Mononuclear cell (primary cell): ENCODE results near the gene CYP11A1. TPM values are rescaled to one million over a fixed set of nuclear protein-coding genes. Genes with fewer than 3 reads are reported as not detected.

Experiments used
- H3K27me3 ChIP-seq: 2 replicates; pipeline ENCODE4 v1.6.0; 2011; ENCODE audit warnings: low read length, control low read depth; ENCODE audit not compliant: insufficient read depth
- H3K4me1 ChIP-seq: 2 replicates; pipeline ENCODE4 v1.5.1; 2011; ENCODE audit warnings: mild to moderate bottlenecking, low read length, control low read depth; ENCODE audit not compliant: insufficient read depth
- H3K4me3 ChIP-seq: 2 replicates; pipeline ENCODE4 v1.5.1; 2011; ENCODE audit warnings: mild to moderate bottlenecking, low read length, moderate library complexity
- H3K9me3 ChIP-seq: 2 replicates; pipeline ENCODE4 v1.5.1; 2011; ENCODE audit warnings: low read depth, mild to moderate bottlenecking, control low read depth, low read length
- total RNA-seq: library from RNA; depleted of rRNA; stranded (reverse); fragments of >200 nt; gene quantifications from one replicate; pipeline ENCODE4 v1.2.3, GENCODE V29; 2012

The CYP11A1 gene
- total RNA-seq, 1 donor = 0.42 TPM

- Histone ChIP-seq H3K4me3 (no peak overlapping the region), H3K9me3 (no peaks in the 10 kb centered on the region), H3K27me3 (no peaks in the 10 kb centered on the region), H3K4me1 (peaks cover 49% of the 10 kb centered on the region)
Observed at GRCh38 chr15:74386496-74387140, 19.2 kb upstream of the CYP11A1 start.

DNA sequence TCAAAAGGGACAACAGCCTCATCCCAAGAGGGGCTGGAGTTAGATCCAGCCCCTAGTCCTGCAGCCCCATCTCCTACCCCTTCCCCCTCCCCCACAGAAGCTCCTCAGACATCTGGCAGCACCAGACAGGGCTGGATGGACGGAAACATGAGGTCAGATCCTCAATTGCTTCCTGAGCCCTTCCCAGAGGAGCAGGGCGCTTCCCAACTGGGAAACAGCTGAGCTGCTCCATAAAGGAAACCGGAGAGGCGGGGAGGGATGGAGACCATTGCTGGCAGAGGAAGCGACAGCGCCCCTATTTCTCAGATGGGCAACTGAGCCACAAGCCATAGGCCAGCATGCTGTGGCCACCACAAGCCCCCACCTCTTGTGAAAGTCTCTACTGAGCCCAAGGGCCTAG lies 18.3 kb upstream of the CYP11A1 start:
- Histone ChIP-seq H3K27me3 (no peaks in the 10 kb centered on the region), H3K4me1 (peaks cover 40% of the 10 kb centered on the region), H3K4me3 (no peak overlapping the region), H3K9me3 (no peaks in the 10 kb centered on the region)

GRCh38 chr15:74384881-74385643 lies 17.6 kb upstream of the CYP11A1 start:
- H3K4me1 ChIP-seq = peaks cover 35% of the 10 kb centered on the region

DNA sequence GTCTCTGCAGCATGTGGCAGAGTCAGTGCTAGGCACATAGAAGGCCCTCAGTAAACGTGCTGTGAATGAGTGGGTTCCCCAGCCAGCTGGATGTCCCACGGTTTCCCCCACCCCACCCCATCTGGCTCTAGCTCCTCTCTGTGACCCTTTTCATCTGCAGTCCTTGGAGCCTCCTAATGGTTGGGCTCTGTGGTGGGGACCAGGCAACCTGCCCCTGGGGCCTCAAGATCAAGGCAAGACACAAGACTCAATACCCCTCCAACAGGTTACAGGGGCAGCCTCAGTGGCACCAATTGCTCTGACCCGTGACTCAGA lies 17.1 kb upstream of the CYP11A1 start:
- H3K27me3 ChIP-seq = no peaks in the 10 kb centered on the region
- H3K9me3 ChIP-seq = no peaks in the 10 kb centered on the region
- no peak overlapping the region for H3K4me3 ChIP-seq
- peaks cover 35% of the 10 kb centered on the region for H3K4me1 ChIP-seq

More at GRCh38 chr15:74384881-74385643, 17.6 kb upstream of the CYP11A1 start:
- no peaks in the 10 kb centered on the region for H3K27me3 ChIP-seq
- H3K9me3 ChIP-seq = no peaks in the 10 kb centered on the region
- no peak overlapping the region for H3K4me3 ChIP-seq

DNA sequence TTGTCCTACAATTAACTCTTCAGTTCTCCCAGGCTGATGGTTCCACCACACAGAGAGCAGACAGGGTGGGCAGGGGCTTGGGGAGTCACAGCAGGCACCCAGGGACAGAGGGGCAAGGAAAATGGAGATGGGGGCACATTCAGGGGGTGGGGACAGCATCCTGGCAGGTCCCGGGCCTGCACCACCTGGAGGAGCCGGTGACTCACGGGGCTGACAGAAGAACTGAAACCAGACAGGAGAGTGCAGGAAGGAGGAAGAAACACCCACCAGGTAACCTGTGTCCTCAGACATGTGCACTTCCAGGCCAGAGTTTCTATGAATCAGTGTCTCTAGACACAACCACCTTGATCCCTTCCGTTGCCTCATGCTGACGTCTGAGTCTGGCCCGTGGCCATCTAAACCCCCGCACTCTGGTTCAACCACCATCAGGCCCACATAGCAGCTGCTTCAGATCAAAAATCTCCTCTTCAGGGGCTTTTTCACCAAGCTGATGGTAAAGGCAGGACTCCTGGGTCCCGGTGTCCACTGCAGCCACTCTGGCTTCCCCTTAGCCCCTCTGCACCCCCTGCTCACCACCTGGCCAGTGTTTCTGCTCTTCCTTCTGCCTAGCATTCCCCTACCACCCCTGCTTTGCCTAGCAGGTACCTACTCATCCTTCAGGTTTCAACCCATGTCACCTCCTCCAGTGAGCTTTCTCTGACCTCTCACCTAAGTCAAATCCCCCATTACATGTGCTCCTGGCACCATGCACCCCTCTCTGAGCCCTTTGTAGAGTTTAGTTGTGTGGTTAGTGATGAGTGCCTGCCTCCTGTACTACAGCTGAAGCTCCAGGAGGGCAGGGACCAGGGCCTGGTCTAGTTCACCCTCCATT lies 16.5 kb upstream of the CYP11A1 start:
- no peak overlapping the region for H3K4me3 ChIP-seq
- H3K9me3 ChIP-seq = no peaks in the 10 kb centered on the region
- H3K4me1 ChIP-seq = peaks cover 35% of the 10 kb centered on the region
- no peaks in the 10 kb centered on the region for H3K27me3 ChIP-seq

DNA sequence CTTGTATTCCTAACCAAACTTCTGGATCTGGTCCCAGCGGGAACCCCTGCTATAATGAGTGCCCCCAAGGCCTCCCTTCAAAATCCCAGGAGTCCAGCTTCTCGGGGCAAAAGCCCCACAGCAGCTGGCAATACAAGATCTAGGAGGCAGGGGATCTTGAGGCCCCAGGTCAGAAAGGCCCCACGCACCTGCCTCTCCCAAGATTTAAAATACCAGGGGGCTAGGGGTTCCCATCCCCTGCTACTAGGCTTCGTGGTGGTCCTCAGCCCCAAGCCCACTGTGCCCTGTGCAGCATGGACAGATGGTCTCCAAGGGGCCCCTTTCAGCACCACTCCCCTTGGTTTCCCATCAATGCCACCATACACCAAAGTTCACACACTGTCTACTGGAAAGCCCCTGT lies 15.8 kb upstream of the CYP11A1 start:
- Histone ChIP-seq H3K4me3 (no peak overlapping the region), H3K4me1 (peaks cover 35% of the 10 kb centered on the region), H3K27me3 (no peaks in the 10 kb centered on the region), H3K9me3 (no peaks in the 10 kb centered on the region)

GRCh38 chr15:74382004-74382816 lies 14.8 kb upstream of the CYP11A1 start:
- Histone ChIP-seq H3K4me1 (peaks cover 35% of the 10 kb centered on the region), H3K9me3 (no peaks in the 10 kb centered on the region), H3K4me3 (no peak overlapping the region), H3K27me3 (no peaks in the 10 kb centered on the region)

DNA sequence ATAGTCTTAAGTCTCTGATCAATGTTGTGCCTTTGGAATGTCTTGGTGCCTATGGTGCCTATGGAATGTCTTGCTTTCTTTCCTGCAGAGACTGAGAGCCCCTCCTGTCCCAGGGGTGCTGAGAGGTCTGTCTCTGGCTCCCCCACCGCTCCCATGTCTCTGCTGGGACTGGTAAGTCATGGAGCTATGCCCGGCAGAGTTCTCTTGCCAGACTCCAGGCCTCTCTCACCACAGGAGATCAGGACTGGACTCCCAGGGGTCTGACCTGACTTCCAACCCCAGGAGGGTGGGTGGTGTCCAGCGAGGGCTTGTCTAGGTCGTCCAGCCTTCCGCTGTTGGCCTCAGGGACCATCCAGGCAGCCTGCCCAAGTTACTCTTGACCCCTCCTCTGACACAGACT lies 14.0 kb upstream of the CYP11A1 start:
- Histone ChIP-seq H3K9me3 (no peaks in the 10 kb centered on the region), H3K27me3 (no peaks in the 10 kb centered on the region), H3K4me3 (no peak overlapping the region), H3K4me1 (peaks cover 35% of the 10 kb centered on the region)

DNA sequence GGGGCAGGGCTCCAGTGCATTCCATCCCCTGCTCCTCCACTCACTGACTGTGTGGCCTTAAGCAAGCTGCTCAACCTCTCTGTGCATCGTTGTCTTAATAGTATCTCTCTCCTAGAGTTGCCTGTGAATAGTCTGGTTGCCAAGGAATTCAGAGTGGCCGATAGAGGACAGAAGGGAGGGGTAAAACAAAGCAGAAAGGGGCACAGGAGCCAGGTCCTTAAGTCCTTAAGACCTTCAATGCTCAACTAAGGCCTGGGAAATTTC lies 13.7 kb upstream of the CYP11A1 start:
- H3K4me3 ChIP-seq = no peak overlapping the region
- no peaks in the 10 kb centered on the region for H3K27me3 ChIP-seq
- H3K4me1 ChIP-seq = peaks cover 33% of the 10 kb centered on the region
- no peaks in the 10 kb centered on the region for H3K9me3 ChIP-seq

- H3K9me3 ChIP-seq = no peaks in the 10 kb centered on the region
- H3K27me3 ChIP-seq = no peaks in the 10 kb centered on the region
- H3K4me3 ChIP-seq = no peak overlapping the region
- peaks cover 27% of the 10 kb centered on the region for H3K4me1 ChIP-seq
Observed at GRCh38 chr15:74380361-74381189, 13.1 kb upstream of the CYP11A1 start.

DNA sequence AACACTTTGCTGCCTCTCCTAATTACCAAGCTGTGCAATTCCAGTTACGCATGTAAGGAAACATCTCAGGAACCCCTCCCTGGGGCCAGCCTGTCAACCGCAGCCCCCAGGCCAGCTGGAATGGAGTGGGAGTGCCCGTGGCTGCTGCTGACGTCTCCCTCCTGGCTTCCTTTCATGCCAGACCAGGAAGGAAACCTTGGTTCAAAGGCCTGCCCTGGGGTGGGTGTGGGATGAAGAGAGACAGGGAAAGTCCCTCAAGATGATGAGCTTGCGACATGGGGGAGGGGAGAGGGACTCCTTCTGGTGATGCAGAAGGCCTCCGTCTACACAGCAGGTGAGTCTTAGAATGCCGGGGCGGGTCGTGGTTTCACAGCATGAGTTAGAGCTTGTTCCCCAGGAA lies 11.4 kb upstream of the CYP11A1 start:
- Histone ChIP-seq H3K4me1 (peaks cover 23% of the 10 kb centered on the region), H3K4me3 (no peak overlapping the region), H3K27me3 (no peaks in the 10 kb centered on the region), H3K9me3 (no peaks in the 10 kb centered on the region)

GRCh38 chr15:74377831-74378766 lies 10.7 kb upstream of the CYP11A1 start:
- H3K9me3 ChIP-seq = no peaks in the 10 kb centered on the region

DNA sequence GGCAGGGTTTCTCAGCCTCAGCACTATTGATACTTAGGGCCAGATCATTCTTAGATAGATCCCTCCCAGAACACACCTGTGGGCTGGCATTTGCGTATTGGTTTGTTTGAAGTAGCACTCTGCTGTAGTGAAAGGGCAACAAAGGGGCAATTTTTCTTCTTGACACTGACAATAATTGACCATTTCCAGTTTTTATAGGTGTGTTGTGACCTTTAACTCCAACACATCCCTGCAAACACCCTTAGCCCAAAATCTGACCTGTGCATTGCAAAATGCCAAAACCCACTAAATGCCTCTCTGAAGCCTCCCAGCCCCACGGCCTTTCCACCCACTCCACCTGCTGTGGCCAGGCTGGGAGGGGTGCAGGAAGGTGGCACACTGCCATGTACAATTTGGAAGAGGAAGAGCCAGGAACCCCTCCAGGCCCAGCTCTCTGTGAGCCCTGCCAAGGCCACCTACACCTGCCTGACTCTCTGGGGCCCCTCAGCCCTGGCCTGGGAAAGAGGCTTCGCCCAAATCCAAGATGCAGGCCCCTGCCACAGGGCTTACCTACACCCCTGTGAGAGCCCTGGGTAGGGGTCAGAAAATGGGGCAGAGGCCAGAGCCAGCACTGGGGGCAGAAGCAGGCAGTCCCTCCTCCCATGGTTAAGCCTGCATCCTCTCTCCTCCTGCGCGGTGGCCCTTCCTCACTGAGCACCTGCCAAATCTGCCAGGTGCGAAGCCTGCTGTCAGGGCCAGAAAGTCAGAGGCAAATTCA lies 9.6 kb upstream of the CYP11A1 start:
- Histone ChIP-seq H3K27me3 (no peaks in the 10 kb centered on the region), H3K4me1 (peaks cover 18% of the 10 kb centered on the region), H3K9me3 (no peaks in the 10 kb centered on the region), H3K4me3 (no peak overlapping the region)

More at GRCh38 chr15:74377831-74378766, 10.7 kb upstream of the CYP11A1 start:
- peaks cover 20% of the 10 kb centered on the region for H3K4me1 ChIP-seq
- H3K27me3 ChIP-seq = no peaks in the 10 kb centered on the region
- no peak overlapping the region for H3K4me3 ChIP-seq
